SW 1271 (cell line): ENCODE data around the gene EHHADH.
"Not testable (repeated sequence)": the region's sequence is repeated elsewhere in the genome, so short reads cannot be mapped to it uniquely, and the experiment has no call there.

ENCODE experiments used
- DNase-seq, 2 experiments: peaks; one replicate each; lab custom pipeline; 2025; lab: John Stamatoyannopoulos, UW

The EHHADH gene

GRCh38 chr3:185251272-185251671 lies 2.6 kb downstream of the EHHADH start:
- no peak for DNase-seq

DNA sequence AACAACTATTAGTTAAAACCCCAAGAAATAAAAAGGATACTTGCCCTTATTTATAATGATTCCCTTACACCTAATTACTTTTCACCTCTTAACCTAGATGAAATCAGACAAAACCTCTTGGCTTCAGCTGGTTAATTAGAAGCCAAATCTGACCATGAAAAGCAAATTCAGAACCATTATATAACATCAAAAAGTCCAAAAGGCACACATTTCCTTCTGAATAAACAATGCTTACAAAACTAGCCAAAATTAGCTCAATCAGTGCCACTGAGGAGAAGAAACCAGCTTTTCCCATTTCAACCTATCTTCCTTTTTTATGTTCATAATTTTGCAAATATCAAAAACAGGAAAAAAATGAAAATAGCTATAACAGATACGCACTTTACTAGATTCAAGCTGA lies 3.2 kb downstream of the EHHADH start:
- no peak for DNase-seq

- DNase-seq: no peak
These were observed 3.6 kb downstream of the EHHADH start for GRCh38 chr3:185250247-185250646.

- DNase-seq: no peak
These were observed 11.2 kb downstream of the EHHADH start for GRCh38 chr3:185242642-185243041.

DNA sequence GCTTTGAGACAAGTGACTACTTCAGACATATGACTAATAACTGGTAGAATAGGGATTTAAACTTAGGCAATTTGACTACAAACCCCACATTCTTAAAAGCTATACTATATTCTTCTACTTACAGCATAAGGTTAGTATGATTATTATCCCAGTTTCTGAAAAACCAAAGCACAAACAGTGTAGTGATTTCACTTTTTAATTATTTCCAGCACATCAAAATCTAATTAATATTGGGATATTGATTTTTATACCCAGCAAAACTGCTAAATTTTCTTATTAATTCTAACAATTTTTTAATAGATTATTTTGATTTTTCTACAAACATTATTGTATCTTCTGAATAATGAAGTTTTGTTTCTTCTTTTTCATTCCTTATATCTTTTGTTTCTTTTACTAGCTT lies 16.9 kb downstream of the EHHADH start:
- DNase-seq: no peak

DNA sequence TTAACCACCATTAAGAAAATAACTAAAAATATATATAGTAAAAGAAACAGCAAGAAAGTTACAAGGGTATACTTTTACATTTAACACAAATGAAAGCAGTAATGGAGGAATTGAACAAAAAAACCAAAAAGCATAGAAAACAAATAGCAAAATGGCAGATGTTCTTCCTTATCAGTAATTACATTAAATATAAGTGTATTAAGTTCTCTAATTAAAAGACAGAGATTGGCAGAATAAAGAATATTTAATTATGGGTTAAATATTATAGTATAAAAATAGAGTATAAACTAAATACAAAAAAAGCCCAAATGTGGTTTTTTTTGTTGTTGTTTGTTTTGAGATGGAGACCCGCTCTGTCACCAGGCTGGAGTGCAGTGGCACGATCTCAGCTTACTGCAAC lies 20.5 kb downstream of the EHHADH start:
- no peak for DNase-seq

DNA sequence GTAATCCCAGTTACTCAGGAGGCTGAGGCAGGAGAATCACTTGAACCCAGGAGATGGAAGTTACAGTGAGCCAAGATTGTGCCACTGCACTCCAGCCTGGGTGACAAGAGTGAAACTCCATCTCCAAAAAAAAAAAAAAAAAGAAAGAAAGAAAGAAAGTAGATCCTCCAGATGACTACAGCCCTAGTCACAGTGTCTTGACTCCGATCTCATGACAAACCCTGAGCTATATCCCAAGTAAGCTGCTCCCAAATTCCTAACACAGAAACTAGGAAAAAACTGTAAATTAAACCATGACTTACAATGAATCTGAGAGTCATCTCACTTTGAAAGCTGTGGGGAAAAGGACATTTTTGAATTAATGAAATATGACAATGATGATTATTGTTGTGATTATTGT lies 27.3 kb downstream of the EHHADH start:
- not testable (repeated sequence) for DNase-seq

DNA sequence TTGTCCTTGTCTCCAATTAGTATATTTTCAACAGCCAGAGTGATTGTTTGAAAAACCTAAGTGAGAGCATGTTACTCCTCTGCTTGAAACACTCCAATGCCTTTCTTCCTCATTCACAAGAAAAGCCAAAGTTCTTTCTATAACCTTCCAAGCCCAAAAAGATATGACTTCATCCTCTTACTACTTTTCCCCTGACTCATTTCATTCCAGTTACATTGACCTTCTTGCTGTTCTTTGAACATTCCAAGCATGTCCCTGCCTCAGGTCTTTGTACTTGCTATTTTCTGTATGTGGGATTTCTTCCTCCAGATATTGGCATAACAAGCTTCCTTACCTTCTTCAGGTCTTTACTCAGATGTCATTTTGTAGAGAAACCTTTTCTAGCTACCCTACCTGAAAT lies 28.3 kb downstream of the EHHADH start:
- DNase-seq: peak in 1 of 2 experiments; percentile 6

GRCh38 chr3:185225080-185225479 lies 28.8 kb downstream of the EHHADH start:
- no peak for DNase-seq

DNA sequence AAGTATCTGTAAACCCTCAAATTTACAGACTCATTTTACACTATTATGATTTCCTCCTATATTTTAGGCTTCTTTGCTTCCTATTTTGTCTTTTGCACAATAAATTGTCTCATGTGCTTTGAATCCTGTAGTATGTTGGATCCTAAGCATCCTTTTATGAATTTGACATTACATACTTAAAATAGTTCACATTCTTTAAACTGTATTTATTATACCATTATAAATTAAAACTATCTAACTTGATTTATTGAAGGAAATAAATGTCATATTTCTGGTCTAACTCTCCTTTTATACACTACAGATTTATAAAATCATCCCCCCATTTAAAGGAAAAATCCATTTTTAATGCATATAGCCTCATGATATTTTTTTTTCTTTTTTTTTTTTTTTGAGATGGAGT lies 32.6 kb downstream of the EHHADH start:
- no peak for DNase-seq

GRCh38 chr3:185216607-185216958 lies 37.3 kb downstream of the EHHADH start:
- no peak for DNase-seq

- peak in 1 of 2 experiments; percentile 29 for DNase-seq
These were observed 37.8 kb downstream of the EHHADH start for GRCh38 chr3:185215873-185216606.

DNA sequence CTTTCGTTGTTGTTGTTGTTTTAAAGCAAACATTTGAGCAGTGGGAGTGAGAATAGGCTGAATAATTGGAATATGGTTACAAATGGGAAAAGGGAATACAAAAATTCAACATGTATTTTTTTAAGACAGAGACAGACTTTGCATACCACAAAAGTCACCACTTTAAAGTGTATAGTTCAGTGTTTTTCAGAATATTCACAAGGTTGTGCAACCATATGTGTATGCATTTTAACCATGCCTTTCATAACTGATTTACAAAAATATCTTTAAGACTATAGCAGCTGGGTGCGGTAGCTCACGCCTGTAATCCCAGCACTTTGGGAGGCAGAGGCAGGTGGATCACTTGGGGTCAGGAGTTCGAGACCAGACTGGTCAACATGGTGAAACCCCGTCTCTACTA lies 41.3 kb downstream of the EHHADH start:
- no peak for DNase-seq

DNA sequence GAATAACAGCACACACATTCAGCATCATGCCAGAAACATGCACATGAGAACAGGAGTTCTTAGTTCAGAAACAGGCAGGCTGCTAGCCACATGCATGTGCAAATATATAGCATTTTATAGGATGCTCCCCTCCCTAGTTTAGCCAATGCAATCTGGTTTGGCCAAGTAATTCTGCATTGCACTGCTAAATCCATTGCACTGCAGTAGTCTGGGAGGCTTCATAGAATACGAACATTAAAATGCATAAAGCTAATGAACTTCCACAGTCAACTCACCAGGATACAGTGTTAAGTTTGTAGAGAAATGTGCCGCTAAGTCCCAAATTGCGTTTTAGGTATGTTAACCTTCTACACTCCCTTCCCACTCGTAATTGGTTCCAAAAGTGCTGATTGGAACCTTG lies 41.8 kb downstream of the EHHADH start:
- DNase-seq: no peak

DNA sequence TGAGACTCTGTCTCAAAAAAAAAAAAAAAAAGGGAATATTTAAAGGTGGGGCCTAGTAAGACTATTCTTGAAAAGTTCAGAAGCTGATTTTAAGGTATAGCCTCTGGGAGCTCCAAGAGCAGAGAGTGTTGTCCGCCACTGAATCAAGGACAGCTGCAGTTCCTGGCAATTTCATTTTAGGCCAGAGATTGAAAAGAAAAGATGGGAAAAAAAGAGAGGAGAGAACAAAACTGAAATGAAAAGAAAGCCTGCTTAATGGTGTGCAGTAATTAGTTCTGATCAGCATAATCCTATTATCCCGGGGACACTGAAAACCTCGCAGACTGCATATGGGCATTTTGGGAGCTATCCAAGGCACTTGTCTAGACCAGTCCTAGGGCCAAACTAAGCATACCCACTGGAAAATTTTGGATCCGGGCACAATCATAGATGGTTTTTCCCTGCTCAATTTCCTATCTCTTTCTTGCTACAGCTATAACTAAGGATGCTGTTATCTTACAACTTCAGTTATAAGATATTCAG lies 43.2 kb downstream of the EHHADH start:
- DNase-seq: no peak

DNA sequence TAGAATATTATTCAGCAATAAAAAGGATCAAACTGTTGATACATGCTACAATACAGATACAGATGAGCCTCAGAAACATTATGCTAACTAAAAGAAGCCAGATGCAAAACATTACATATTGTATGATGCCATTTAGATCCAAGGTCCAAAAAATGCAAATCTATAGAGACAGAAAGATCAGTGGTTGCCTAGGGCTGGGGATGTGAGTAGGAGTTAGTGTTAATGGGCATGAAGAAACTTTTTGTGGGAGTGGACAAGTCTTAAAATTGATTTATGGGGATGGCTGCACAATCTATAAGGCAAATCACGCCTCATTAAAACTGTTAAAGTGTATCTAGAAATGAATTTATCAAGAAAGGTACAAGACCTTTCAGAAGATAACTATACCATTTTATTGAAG lies 45.0 kb downstream of the EHHADH start:
- no peak for DNase-seq

DNA sequence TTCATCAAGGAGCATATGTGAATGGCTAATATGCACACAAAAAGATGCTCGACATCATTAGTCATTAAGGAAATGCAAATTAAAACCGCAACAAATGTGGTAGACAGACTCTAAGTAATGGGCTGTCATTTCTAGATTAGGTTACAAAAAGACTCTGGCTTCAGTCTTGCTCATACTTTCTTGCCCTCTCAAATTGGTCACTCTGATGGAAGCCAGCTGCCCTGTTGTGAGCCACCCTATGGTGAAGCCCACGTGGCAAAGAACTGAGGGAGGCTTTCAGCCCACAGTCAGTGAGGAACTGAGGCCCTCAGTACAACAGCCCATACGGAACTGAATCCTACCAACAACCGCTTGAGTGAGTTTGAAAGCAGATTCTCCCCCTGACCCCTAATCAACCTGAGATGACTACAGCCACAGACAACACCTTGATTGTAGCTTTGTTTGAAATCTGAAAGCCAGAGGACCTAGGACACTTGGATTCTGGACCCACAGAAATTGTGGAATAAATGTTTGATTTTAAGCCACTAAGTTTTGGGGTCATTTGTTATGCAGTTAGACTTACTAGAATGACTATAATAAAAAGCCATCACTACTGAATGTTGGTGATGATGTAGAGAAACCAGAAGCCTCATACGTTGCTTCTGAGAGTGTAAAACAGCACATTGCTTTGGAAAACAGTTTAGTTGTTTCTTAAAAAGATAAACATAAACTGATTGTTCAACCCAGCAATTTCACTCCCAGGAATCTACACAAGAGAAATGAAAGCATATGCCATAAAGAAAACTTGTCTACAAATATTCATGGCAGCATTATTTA lies 45.7 kb downstream of the EHHADH start:
- DNase-seq: no peak

GRCh38 chr3:185207481-185207880 lies 46.4 kb downstream of the EHHADH start:
- DNase-seq: no peak

DNA sequence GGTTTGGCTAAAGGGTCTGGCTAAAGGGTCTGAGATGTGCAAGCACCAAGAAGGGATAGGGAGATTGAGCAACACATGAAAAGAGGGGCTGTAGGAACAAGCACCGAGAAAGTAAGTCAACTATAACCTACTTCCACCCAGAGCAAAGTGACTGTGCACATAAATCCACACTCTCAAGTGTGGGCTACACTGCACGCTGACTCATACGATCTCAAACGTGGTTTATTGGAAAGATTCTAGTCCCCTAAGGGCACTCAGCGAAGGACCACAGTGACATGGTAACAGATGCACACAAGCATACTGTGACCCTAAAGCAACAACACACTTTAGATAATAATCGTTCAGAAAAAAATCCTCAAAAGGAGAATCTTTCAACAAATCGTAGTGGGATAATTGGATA lies 48.0 kb downstream of the EHHADH start:
- DNase-seq: no peak

GRCh38 chr3:185204894-185205293 lies 49.0 kb downstream of the EHHADH start:
- no peak for DNase-seq

DNA sequence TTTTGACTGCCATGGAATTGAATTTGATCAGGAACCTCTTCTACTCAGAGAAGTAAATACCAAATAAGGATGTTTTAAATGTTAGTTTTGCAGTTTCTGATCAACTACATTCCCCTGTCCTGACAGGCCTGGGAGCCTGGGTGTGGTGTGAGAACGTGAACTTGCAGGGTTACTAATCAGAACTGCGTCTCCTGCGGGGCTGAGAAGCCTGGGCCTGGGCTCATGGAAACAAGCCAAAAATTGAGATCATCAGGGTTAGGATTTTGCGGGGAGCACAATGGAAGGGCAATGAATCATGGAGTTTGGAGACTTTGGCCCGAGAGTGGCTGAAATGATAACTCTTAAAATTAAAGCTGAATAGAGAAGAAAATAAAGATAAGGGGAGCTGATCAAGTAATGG lies 53.2 kb downstream of the EHHADH start:
- DNase-seq: no peak

DNA sequence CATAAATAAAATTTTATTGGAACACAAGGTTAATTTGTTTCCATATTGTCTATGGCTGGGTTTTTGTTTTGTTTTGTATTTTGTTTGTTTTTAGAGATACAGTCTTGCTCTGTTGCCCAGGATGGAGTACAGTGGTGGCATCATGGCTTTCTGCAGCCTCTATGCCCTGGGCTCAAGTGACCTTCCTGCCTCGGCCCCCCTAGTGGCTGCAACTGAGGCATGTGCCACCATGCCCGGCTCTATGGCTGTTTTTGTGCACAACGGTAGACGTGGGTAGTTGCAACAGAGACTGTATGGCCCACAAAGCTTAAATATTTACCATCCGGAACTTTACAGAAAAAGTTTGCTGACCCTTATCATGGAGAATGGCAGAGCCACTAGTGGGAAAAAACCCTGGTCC lies 54.2 kb downstream of the EHHADH start:
- no peak for DNase-seq

- DNase-seq: no peak
These were observed 54.6 kb downstream of the EHHADH start for GRCh38 chr3:185199206-185199605.
